A549 (cell line): ENCODE measurements around the gene LYST.

Experiments used
- CEBPB ChIP-seq, 2 experiments: fragments of >200 bp in 1 of 2; sonication (Bioruptor Twin) in 1 of 2; formaldehyde crosslinking in 1 of 2; IDR thresholded peaks; 2 replicates each; pipeline ENCODE4 v1.6.1; 2012 to 2016
- CTCF ChIP-seq: fragments of >200 bp; sonication (Bioruptor Twin); formaldehyde crosslinking; IDR thresholded peaks from 3 replicates; pipeline ENCODE4 v1.5.1; 2016
- ELK1 ChIP-seq: fragments of 150-350 bp; IDR thresholded peaks from 2 replicates; pipeline ENCODE4 v1.6.1; 2014; ENCODE audit warnings: low read depth, mild to moderate bottlenecking, low read length
- MYC ChIP-seq: IDR thresholded peaks from 2 replicates; pipeline ENCODE4 v1.6.1; 2012; ENCODE audit warnings: mild to moderate bottlenecking, inconsistent platforms, low read length, improper control_type of control experiment, borderline replicate concordance
- POLR2A ChIP-seq: IDR thresholded peaks from 2 replicates; pipeline ENCODE4 v1.6.1; 2012; ENCODE audit warnings: mild to moderate bottlenecking, low read length
- USF2 ChIP-seq: fragments of 450-650 bp; IDR thresholded peaks from 2 replicates; pipeline ENCODE4 v1.6.1; 2014; ENCODE audit warnings: antibody characterized with exemption

- TF ChIP-seq ELK1 (no peak), CTCF (no peak), CEBPB (IDR thresholded peaks at IDR 0.05) (no peak), POLR2A (no peak), MYC (no peak), USF2 (no peak)
Observed at GRCh38 chr1:235913311-235913710, 46.6 kb upstream of the LYST start.
